IPS-18c (cell line): Measurements from ENCODE around the gene ZNF678.
"Not testable (repeated sequence)": the region's sequence is repeated elsewhere in the genome, so short reads cannot be mapped to it uniquely, and the experiment has no call there.

Experiments
- H3K4me3 ChIP-seq: 2 replicates; pipeline ENCODE4 v1.7.0; 2013; ENCODE audit warnings: low read depth, mild to moderate bottlenecking, low read length, moderate library complexity; ENCODE audit not compliant: insufficient read depth
- H3K9me3 ChIP-seq: one replicate; pipeline ENCODE4 v1.6.1; 2013; ENCODE audit warnings: mild to moderate bottlenecking, low read length, moderate library complexity; ENCODE audit not compliant: control insufficient read depth, insufficient read depth

ZNF678 gene

GRCh38 chr1:227547310-227548118 lies 15.8 kb upstream of the ZNF678 start:
- H3K4me3 ChIP-seq = no peak overlapping the region

GRCh38 chr1:227548119-227548397 lies 15.3 kb upstream of the ZNF678 start:
- Histone ChIP-seq H3K4me3 (no peak overlapping the region), H3K9me3 (peaks cover 2% of the 10 kb centered on the region)

More at GRCh38 chr1:227547310-227548118, 15.8 kb upstream of the ZNF678 start:
- H3K9me3 ChIP-seq = peaks cover 2% of the 10 kb centered on the region

- H3K4me3 ChIP-seq = no peak overlapping the region
- H3K9me3 ChIP-seq = peaks cover 2% of the 10 kb centered on the region
Measured at GRCh38 chr1:227548448-227548847, 14.9 kb upstream of the ZNF678 start.

GRCh38 chr1:227549892-227550291 lies 13.5 kb upstream of the ZNF678 start:
- no peak overlapping the region for H3K4me3 ChIP-seq
- peaks cover 2% of the 10 kb centered on the region for H3K9me3 ChIP-seq

GRCh38 chr1:227551881-227552280 lies 11.5 kb upstream of the ZNF678 start:
- H3K4me3 ChIP-seq, H3K9me3 ChIP-seq: not testable (repeated sequence)

GRCh38 chr1:227556288-227556687 lies 7.1 kb upstream of the ZNF678 start:
- H3K4me3 ChIP-seq = no peak overlapping the region
- no peaks in the 10 kb centered on the region for H3K9me3 ChIP-seq

- H3K4me3 ChIP-seq = no peak overlapping the region
- no peaks in the 10 kb centered on the region for H3K9me3 ChIP-seq
Measured at GRCh38 chr1:227557962-227558725, 5.2 kb upstream of the ZNF678 start.

GRCh38 chr1:227558732-227559262 lies 4.6 kb upstream of the ZNF678 start:
- Histone ChIP-seq H3K9me3 (no peaks in the 10 kb centered on the region), H3K4me3 (no peak overlapping the region)

- H3K4me3 ChIP-seq = no peak overlapping the region
- no peaks in the 10 kb centered on the region for H3K9me3 ChIP-seq
Measured at GRCh38 chr1:227559499-227559898, 3.9 kb upstream of the ZNF678 start.

- no peaks in the 10 kb centered on the region for H3K9me3 ChIP-seq
- H3K4me3 ChIP-seq = no peak overlapping the region
Measured at GRCh38 chr1:227559926-227560325, 3.4 kb upstream of the ZNF678 start.

- H3K4me3 ChIP-seq = no peak overlapping the region
- no peaks in the 10 kb centered on the region for H3K9me3 ChIP-seq
Measured at GRCh38 chr1:227560393-227561173, 2.8 kb upstream of the ZNF678 start.

GRCh38 chr1:227561241-227561907 lies 2.0 kb upstream of the ZNF678 start:
- Histone ChIP-seq H3K4me3 (no peak overlapping the region), H3K9me3 (no peaks in the 10 kb centered on the region)

GRCh38 chr1:227562037-227562436 lies 1.3 kb upstream of the ZNF678 start:
- Histone ChIP-seq H3K4me3 (no peak overlapping the region), H3K9me3 (no peaks in the 10 kb centered on the region)

- Histone ChIP-seq H3K9me3 (no peaks in the 10 kb centered on the region), H3K4me3 (no peak overlapping the region)
Measured at GRCh38 chr1:227562933-227563323, 428 bp upstream of the ZNF678 start.

GRCh38 chr1:227567256-227567655 lies 3.9 kb downstream of the ZNF678 start:
- H3K9me3 ChIP-seq = no peaks in the 10 kb centered on the region
- H3K4me3 ChIP-seq = no peak overlapping the region

GRCh38 chr1:227568593-227568992 lies 5.2 kb downstream of the ZNF678 start:
- no peaks in the 10 kb centered on the region for H3K9me3 ChIP-seq
- H3K4me3 ChIP-seq = no peak overlapping the region

GRCh38 chr1:227572752-227573151 lies 9.4 kb downstream of the ZNF678 start:
- H3K4me3 ChIP-seq = no peak overlapping the region
- no peaks in the 10 kb centered on the region for H3K9me3 ChIP-seq
